GM18502 (cell line): Measurements from ENCODE around the gene DMPK.
"Not testable (repeated sequence)": the region's sequence is repeated elsewhere in the genome, so short reads cannot be mapped to it uniquely, and the experiment has no call there.

Experiments
- ATAC-seq: cut with Tn5 transposase; IDR thresholded peaks from one replicate; pipeline ENCODE4 v1.9.1; 2021; ENCODE audit warnings: mild to moderate bottlenecking; ENCODE audit not compliant: unreplicated experiment, poor library complexity

The DMPK gene

GRCh38 chr19:45816236-45817009 lies 34.1 kb upstream of the DMPK start:
- no peak for ATAC-seq

- no peak for ATAC-seq
Observed at GRCh38 chr19:45815481-45816216, 33.4 kb upstream of the DMPK start.

GRCh38 chr19:45814851-45815480 lies 32.7 kb upstream of the DMPK start, which contains the start of gene RSPH6A:
TSS of gene RSPH6A (minus strand) at chr19:45815308. CDS start at chr19:45815176, 132 bp downstream.
- ATAC-seq = no peak

GRCh38 chr19:45814166-45814780 lies 32.0 kb upstream of the DMPK start:
- no peak for ATAC-seq

- ATAC-seq = no peak
Observed at GRCh38 chr19:45812297-45812696, 30.0 kb upstream of the DMPK start.

- no peak for ATAC-seq
Observed at GRCh38 chr19:45809643-45810159, 27.4 kb upstream of the DMPK start.

- no peak for ATAC-seq
Observed at GRCh38 chr19:45805719-45806118, 23.4 kb upstream of the DMPK start.

- no peak for ATAC-seq
Observed at GRCh38 chr19:45804959-45805230, 22.6 kb upstream of the DMPK start.

- no peak for ATAC-seq
Observed at GRCh38 chr19:45804140-45804958, 22.1 kb upstream of the DMPK start.

GRCh38 chr19:45801603-45802175 lies 19.4 kb upstream of the DMPK start:
- no peak for ATAC-seq

- ATAC-seq = no peak
Observed at GRCh38 chr19:45800070-45800553, 17.8 kb upstream of the DMPK start.

GRCh38 chr19:45799541-45799940 lies 17.3 kb upstream of the DMPK start:
- ATAC-seq = not testable (repeated sequence)

GRCh38 chr19:45798995-45799517 lies 16.8 kb upstream of the DMPK start:
- no peak for ATAC-seq

GRCh38 chr19:45794627-45795026 lies 12.3 kb upstream of the DMPK start:
- ATAC-seq = no peak

GRCh38 chr19:45793876-45794275 lies 11.6 kb upstream of the DMPK start:
- ATAC-seq = no peak

GRCh38 chr19:45793178-45793564 lies 10.9 kb upstream of the DMPK start:
- ATAC-seq = peak; percentile 7

- peak; percentile 91 for ATAC-seq
Observed at GRCh38 chr19:45792470-45793177, 10.3 kb upstream of the DMPK start, which contains the start of gene DMWD. TSS of gene DMWD (minus strand) at chr19:45792845. CDS start at chr19:45792756, 89 bp downstream.

- ATAC-seq = no peak
Observed at GRCh38 chr19:45791744-45792469, 9.6 kb upstream of the DMPK start.
